HL-60 (cell line): ENCODE results near the gene PLEKHA5.

Source experiments
- DNase-seq, 2 experiments: peaks; one replicate each; pipeline ENCODE4 v3.0.0-alpha.2; 2010 to 2020; ENCODE audit warnings: low read depth in 1 of 2, low spot score in 1 of 2
- H3K27ac ChIP-seq: fragments of 250-450 bp; sonication (Bioruptor Pico); replicated peaks from 2 replicates; pipeline ENCODE4 v1.5.1; 2020; ENCODE audit warnings: mild to moderate bottlenecking, moderate library complexity
- H3K27me3 ChIP-seq: fragments of 250-450 bp; sonication (Bioruptor Pico); 2 replicates; pipeline ENCODE4 v1.5.1; 2021; ENCODE audit warnings: mild to moderate bottlenecking, moderate library complexity; ENCODE audit not compliant: insufficient read depth, poor library complexity, severe bottlenecking
- H3K4me3 ChIP-seq: replicated peaks from 2 replicates; pipeline ENCODE4 v1.5.1; 2011; ENCODE audit warnings: mild to moderate bottlenecking, control low read depth, low read length; ENCODE audit not compliant: insufficient read depth
- CTCF ChIP-seq: IDR thresholded peaks from one replicate; pipeline ENCODE4 v1.5.1; 2011; ENCODE audit warnings: low read length, control low read depth, inconsistent platforms; ENCODE audit not compliant: insufficient read depth
- GABPA ChIP-seq: IDR thresholded peaks from 2 replicates; pipeline ENCODE4 v1.6.1; 2012; ENCODE audit warnings: low read depth
- POLR2AphosphoS5 ChIP-seq: IDR thresholded peaks from 2 replicates; pipeline ENCODE4 v1.6.1; 2012; ENCODE audit warnings: low read depth
- REST ChIP-seq: IDR thresholded peaks from 2 replicates; pipeline ENCODE4 v1.6.1; 2012; ENCODE audit warnings: low read depth; ENCODE audit not compliant: insufficient replicate concordance
- SPI1 ChIP-seq: IDR thresholded peaks from 2 replicates; pipeline ENCODE4 v1.6.1; 2012; ENCODE audit warnings: low read depth, mild to moderate bottlenecking, borderline replicate concordance

Gene PLEKHA5

GRCh38 chr12:19166956-19167355 is 37.4 kb downstream of the PLEKHA5 start:
- H3K27ac ChIP-seq = no peak overlapping the region
- no peak for DNase-seq

GRCh38 chr12:19167708-19168107 is 38.2 kb downstream of the PLEKHA5 start:
- no peaks in the 10 kb centered on the region for H3K27me3 ChIP-seq
- TF ChIP-seq SPI1 = no peak
- no peak for TF ChIP-seq CTCF
- no peak for TF ChIP-seq GABPA
- no peak for TF ChIP-seq POLR2AphosphoS5
- no peak for TF ChIP-seq REST
- H3K4me3 ChIP-seq = no peak overlapping the region
- no peak for DNase-seq
- no peak overlapping the region for H3K27ac ChIP-seq

More at GRCh38 chr12:19166956-19167355, 37.4 kb downstream of the PLEKHA5 start:
- TF ChIP-seq POLR2AphosphoS5 = no peak
- TF ChIP-seq REST = no peak
- TF ChIP-seq SPI1 = no peak
- TF ChIP-seq CTCF = no peak
- no peak for TF ChIP-seq GABPA
- H3K4me3 ChIP-seq = no peak overlapping the region
- H3K27me3 ChIP-seq = no peaks in the 10 kb centered on the region

GRCh38 chr12:19168644-19169043 is 39.1 kb downstream of the PLEKHA5 start:
- DNase-seq = no peak
- H3K4me3 ChIP-seq = no peak overlapping the region
- no peaks in the 10 kb centered on the region for H3K27me3 ChIP-seq
- TF ChIP-seq SPI1 (no peak), GABPA (no peak), CTCF (no peak), POLR2AphosphoS5 (no peak), REST (no peak)
- no peak overlapping the region for H3K27ac ChIP-seq
